Measurements from ENCODE around the gene EPN1. TPM values are rescaled to one million over a fixed set of nuclear protein-coding genes. Genes with fewer than 3 reads are reported as not detected.

Gene EPN1
- total and polyA plus RNA-seq, 8 donors: 67.7 to 120 (median 95.1) TPM

GRCh38 chr19:55687281-55688201, 12.5 kb downstream of the EPN1 start:
- intact Hi-C loops (cut with DNase I): no loop called here
- Histone ChIP-seq H3K27me3 (no peaks in the 10 kb centered on the region), H3K9me3 (no peaks in the 10 kb centered on the region), H3K36me3 (peaks cover 0 to 100% of the 10 kb centered on the region in 2 donors), H3K4me1 (peaks cover 0 to 19% of the 10 kb centered on the region in 2 donors), H3K4me3 (no peak overlapping the region), H3K27ac (no peak overlapping the region)
- TF ChIP-seq CTCF (IDR thresholded peaks at IDR 0.05): no peak
- DNase-seq (peak in 2 of 4 donors; percentile 22 to 75), ATAC-seq (no peak)

- no peak for TF ChIP-seq CTCF (IDR thresholded peaks at IDR 0.05)
- Histone ChIP-seq H3K9me3 (no peaks in the 10 kb centered on the region), H3K36me3 (peaks cover 0 to 100% of the 10 kb centered on the region in 2 donors), H3K4me1 (peaks cover 0 to 19% of the 10 kb centered on the region in 2 donors), H3K4me3 (no peak overlapping the region), H3K27me3 (no peaks in the 10 kb centered on the region), H3K27ac (no peak overlapping the region)
- peak in 2 of 4 donors; percentile 29 to 76 for DNase-seq
- intact Hi-C loops (cut with DNase I): no loop called here
- ATAC-seq: no peak
These were observed 13.6 kb downstream of the EPN1 start for GRCh38 chr19:55688422-55689218.

GRCh38 chr19:55689411-55690108, 14.5 kb downstream of the EPN1 start:
- no peaks in the 10 kb centered on the region for H3K9me3 ChIP-seq
- no peaks in the 10 kb centered on the region for H3K27me3 ChIP-seq
- ATAC-seq (no peak), DNase-seq (peak in 2 of 4 donors; percentile 31 to 77)
- no peak overlapping the region for H3K27ac ChIP-seq
- TF ChIP-seq CTCF (IDR thresholded peaks at IDR 0.05): no peak
- no peak overlapping the region for H3K4me3 ChIP-seq
- H3K36me3 ChIP-seq: peaks cover 0 to 100% of the 10 kb centered on the region in 2 donors
- peaks cover 0 to 12% of the 10 kb centered on the region in 2 donors for H3K4me1 ChIP-seq
- intact Hi-C loops (cut with DNase I): no loop called here

GRCh38 chr19:55690109-55690768, 15.2 kb downstream of the EPN1 start:
- peaks cover 0 to 100% of the 10 kb centered on the region in 2 donors for H3K36me3 ChIP-seq
- no peaks in the 10 kb centered on the region for H3K9me3 ChIP-seq
- H3K4me1 ChIP-seq: peaks cover 0 to 6% of the 10 kb centered on the region in 2 donors
- no peak overlapping the region for H3K4me3 ChIP-seq
- no peak overlapping the region for H3K27ac ChIP-seq
- intact Hi-C loops (cut with DNase I): no loop called here
- H3K27me3 ChIP-seq: no peaks in the 10 kb centered on the region
- TF ChIP-seq CTCF (IDR thresholded peaks at IDR 0.05): no peak
- ATAC-seq (no peak), DNase-seq (peak in 2 of 4 donors; percentile 26 to 70)

All from left lung (tissue), 10 donors.